ENCODE results near the gene CEP170B. TPM values are rescaled to one million over a fixed set of nuclear protein-coding genes. Genes with fewer than 3 reads are reported as not detected.
"Not testable (repeated sequence)": the region's sequence is repeated elsewhere in the genome, so short reads cannot be mapped to it uniquely, and the experiment has no call there.

Gene CEP170B
- total RNA-seq, 1 donor: 1.0 TPM

DNA sequence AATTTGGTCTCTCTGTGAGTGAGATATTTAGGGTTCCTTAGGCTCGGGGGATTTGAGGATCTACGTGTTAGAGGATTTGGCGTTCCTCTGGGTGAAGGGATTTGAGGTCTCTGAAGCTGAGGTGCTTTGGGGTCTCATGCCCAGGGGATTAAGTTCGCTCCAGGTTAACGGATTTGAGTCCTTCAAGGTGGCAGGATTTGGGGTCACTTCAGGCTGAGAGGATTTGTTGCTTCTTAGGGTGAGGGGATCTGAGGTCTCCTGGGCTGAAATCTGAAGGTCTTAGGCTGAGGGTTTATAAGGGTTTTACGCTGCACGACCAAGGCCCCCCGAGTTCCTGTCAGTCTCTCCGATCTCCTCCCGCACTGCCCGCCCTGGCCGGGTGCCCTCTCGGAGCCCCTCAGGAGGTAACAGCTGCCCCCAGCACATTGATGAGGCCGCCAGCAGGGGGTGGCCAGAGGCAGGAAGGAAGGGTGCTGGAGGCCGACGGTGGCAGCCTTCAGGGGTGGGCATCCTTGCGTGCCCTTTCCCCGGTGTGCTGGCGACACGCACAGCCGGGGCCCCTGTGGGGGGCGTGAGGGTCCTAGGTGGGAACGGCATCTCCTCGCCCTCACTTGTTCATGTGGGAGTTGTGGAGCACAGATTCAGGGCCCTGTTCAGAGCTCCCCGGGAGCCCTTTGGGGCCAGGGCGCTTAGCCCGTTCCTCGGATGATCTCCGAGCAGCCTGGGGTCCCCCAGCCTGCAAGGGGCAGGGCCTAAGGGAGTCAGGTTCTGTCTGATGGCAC lies 14.3 kb downstream of the CEP170B start:
- H3K4me3 ChIP-seq (ENCODE audit: low read length): no peak overlapping the region
- no peaks in the 10 kb centered on the region for H3K9me3 ChIP-seq (ENCODE audit: low read depth, low read length)
- no peaks in the 10 kb centered on the region for H3K4me1 ChIP-seq (ENCODE audit: insufficient read depth, low read length)
- H3K27me3 ChIP-seq (ENCODE audit: insufficient read depth, low read length): no peaks in the 10 kb centered on the region

DNA sequence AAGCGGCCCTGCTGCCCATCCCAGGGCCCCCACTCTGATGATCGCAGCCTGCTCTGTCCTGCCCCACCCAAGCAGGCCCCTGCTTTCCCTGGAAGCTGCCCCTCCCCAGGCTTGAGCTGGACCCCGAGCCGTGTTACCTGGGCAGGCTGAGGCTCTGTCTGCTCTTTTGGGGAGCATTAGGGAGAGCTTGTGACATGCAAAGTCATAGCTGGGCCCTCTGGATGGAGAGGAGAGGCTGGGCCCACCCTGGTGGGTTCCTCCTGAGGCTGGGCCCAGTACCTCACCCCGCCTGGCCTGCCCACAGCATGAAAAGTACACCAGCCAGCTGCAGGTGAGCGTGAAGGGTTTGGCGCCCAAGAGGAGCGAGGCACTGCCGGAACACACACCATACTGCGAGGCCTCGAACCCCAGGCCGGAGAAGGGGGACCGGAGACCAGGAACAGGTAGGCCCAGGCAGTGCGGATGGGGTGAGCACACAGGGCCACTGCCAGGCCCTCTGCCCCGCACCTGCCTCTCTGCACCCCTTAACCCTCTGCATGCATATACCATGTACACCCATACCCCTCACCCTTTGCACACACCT lies 15.0 kb downstream of the CEP170B start:
- Histone ChIP-seq H3K4me3 (ENCODE audit: low read length) (no peak overlapping the region), H3K27me3 (ENCODE audit: insufficient read depth, low read length) (no peaks in the 10 kb centered on the region), H3K4me1 (ENCODE audit: insufficient read depth, low read length) (no peaks in the 10 kb centered on the region), H3K9me3 (ENCODE audit: low read depth, low read length) (no peaks in the 10 kb centered on the region)

DNA sequence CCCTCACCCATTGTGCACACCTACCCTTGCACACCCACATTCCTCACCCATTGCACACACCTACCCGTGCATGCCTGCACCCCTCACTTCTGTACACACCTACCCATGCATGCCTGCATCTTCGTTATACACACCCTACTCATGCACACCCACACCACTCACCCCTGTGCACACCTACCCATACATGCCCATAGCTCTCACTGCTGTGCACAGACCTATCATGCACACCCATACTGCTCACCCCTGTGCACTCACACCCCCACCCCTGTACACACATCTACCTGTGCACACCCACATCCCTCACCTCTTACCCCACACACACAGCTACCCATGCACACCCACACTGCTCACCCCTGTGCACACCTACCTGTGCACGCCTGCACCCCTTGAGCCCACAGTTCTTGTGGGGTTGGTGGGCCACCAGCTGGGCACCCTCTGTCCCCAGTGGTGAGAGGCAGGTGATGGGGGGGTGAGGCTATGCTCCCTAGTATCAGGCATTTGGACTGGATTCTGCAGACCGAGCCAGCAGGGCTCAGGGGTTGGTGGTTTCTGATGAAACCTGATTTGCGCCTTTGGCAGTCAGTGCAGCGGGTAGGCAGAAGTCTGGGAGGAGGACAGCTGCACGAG lies 15.6 kb downstream of the CEP170B start:
- H3K4me1 ChIP-seq (ENCODE audit: insufficient read depth, low read length): no peaks in the 10 kb centered on the region
- H3K27me3 ChIP-seq (ENCODE audit: insufficient read depth, low read length): no peaks in the 10 kb centered on the region
- no peaks in the 10 kb centered on the region for H3K9me3 ChIP-seq (ENCODE audit: low read depth, low read length)
- no peak overlapping the region for H3K4me3 ChIP-seq (ENCODE audit: low read length)

DNA sequence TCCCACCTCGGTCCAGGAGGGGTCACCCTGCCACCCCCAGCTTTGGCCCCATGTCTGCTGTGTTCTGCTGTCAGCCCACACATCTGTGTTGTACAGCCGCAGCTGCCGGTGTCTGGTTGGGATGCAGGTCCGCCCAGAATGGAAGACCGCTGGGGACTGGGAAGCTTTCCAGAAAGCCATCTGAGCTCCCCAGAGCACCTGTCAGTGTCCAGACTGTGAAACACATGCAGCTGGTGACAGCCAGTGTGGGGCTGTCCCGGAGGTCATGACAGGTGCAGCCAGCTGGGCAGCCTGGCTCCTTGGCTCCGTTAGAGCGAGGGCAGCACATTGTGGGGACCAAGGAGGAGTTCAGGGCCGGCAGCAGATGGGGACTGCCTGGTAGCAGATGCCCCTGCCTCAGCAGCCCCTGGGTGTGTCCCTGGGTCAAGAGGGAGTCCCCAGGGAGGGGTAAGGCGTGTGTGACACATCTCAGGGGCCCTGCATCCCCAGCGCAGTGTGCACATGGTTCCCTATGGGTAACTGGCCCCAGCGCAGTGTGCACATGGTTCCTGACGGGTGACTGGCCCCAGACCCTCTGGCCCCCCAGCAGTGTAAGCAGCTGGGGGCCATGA lies 16.4 kb downstream of the CEP170B start:
- Histone ChIP-seq H3K9me3 (ENCODE audit: low read depth, low read length) (no peaks in the 10 kb centered on the region), H3K4me1 (ENCODE audit: insufficient read depth, low read length) (no peaks in the 10 kb centered on the region), H3K4me3 (ENCODE audit: low read length) (no peak overlapping the region), H3K27me3 (ENCODE audit: insufficient read depth, low read length) (no peaks in the 10 kb centered on the region)

GRCh38 chr14:104882325-104882973 lies 17.4 kb downstream of the CEP170B start:
- Histone ChIP-seq H3K4me1 (ENCODE audit: insufficient read depth, low read length) (no peaks in the 10 kb centered on the region), H3K4me3 (ENCODE audit: low read length) (no peak overlapping the region), H3K9me3 (ENCODE audit: low read depth, low read length) (no peaks in the 10 kb centered on the region), H3K27me3 (ENCODE audit: insufficient read depth, low read length) (no peaks in the 10 kb centered on the region)

- no peaks in the 10 kb centered on the region for H3K9me3 ChIP-seq (ENCODE audit: low read depth, low read length)
- H3K27me3 ChIP-seq (ENCODE audit: insufficient read depth, low read length): no peaks in the 10 kb centered on the region
- H3K4me3 ChIP-seq (ENCODE audit: low read length): no peak overlapping the region
- H3K4me1 ChIP-seq (ENCODE audit: insufficient read depth, low read length): no peaks in the 10 kb centered on the region
These were observed 18.1 kb downstream of the CEP170B start for GRCh38 chr14:104882991-104883660.

GRCh38 chr14:104883681-104884361 lies 18.8 kb downstream of the CEP170B start:
- Histone ChIP-seq H3K4me3 (ENCODE audit: low read length) (no peak overlapping the region), H3K9me3 (ENCODE audit: low read depth, low read length) (no peaks in the 10 kb centered on the region)

GRCh38 chr14:104884381-104884780 lies 19.3 kb downstream of the CEP170B start:
- H3K4me3 ChIP-seq (ENCODE audit: low read length); H3K27me3 ChIP-seq (ENCODE audit: insufficient read depth, low read length); H3K9me3 ChIP-seq (ENCODE audit: low read depth, low read length); H3K4me1 ChIP-seq (ENCODE audit: insufficient read depth, low read length): not testable (repeated sequence)

More at GRCh38 chr14:104883681-104884361, 18.8 kb downstream of the CEP170B start:
- Histone ChIP-seq H3K27me3 (ENCODE audit: insufficient read depth, low read length) (no peaks in the 10 kb centered on the region), H3K4me1 (ENCODE audit: insufficient read depth, low read length) (no peaks in the 10 kb centered on the region)

DNA sequence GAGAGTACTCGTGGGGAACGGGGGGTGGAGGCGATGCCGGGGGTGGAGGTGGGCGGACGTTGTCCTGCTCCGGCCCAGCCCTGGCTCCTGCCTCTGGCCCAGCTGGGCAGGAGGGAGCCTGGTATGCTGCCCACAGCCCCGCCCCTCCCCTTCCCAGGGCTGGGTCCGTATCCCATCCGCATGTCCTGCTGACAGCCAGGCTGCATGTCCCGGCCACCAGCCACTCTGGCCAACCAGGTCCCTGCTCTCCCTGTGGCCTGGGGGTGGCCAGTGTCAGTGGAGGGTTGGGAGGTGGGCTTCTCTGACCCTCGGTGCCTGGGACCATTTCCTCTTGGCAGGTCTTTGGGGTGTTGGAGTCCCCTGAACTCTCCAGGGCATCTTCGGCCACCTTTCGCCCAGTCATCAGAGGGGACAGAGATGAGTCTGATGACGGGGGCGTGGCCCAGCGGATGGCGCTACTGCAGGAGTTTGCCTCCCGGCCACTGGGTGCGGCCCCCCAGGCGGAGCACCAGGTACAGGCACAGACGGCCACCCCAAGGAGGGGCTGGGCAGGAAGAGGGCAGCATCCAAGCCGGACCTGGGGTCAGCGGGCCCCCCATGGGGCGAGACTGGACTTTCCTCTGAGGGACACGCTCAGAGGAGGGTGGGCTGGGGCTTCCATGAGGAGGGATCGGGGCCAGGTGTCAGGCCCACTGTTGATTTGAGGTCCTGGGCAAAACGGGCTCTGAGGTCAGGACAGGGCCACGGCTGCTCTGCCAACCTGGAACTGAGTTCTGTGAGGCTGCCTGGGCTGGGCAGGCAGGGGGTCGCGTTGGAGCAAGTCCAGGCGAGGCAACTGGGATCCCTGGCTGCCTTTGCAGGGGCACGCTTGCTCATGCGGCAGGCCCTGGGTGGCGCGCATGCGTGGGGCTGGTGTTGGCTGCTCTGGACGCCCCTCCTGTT lies 20.2 kb downstream of the CEP170B start:
- Histone ChIP-seq H3K4me3 (ENCODE audit: low read length) (no peak overlapping the region), H3K27me3 (ENCODE audit: insufficient read depth, low read length) (no peaks in the 10 kb centered on the region), H3K4me1 (ENCODE audit: insufficient read depth, low read length) (no peaks in the 10 kb centered on the region), H3K9me3 (ENCODE audit: low read depth, low read length) (no peaks in the 10 kb centered on the region)

- no peaks in the 10 kb centered on the region for H3K27me3 ChIP-seq (ENCODE audit: insufficient read depth, low read length)
- H3K9me3 ChIP-seq (ENCODE audit: low read depth, low read length): no peaks in the 10 kb centered on the region
- H3K4me3 ChIP-seq (ENCODE audit: low read length): no peak overlapping the region
- no peaks in the 10 kb centered on the region for H3K4me1 ChIP-seq (ENCODE audit: insufficient read depth, low read length)
These were observed 21.1 kb downstream of the CEP170B start for GRCh38 chr14:104885973-104886689.

- no peak overlapping the region for H3K4me3 ChIP-seq (ENCODE audit: low read length)
- no peaks in the 10 kb centered on the region for H3K4me1 ChIP-seq (ENCODE audit: insufficient read depth, low read length)
- H3K27me3 ChIP-seq (ENCODE audit: insufficient read depth, low read length): no peaks in the 10 kb centered on the region
- H3K9me3 ChIP-seq (ENCODE audit: low read depth, low read length): no peaks in the 10 kb centered on the region
These were observed 21.9 kb downstream of the CEP170B start for GRCh38 chr14:104886690-104887622.

All from mononuclear cell (primary cell).